Right lung (tissue), 5 donors: Measurements from ENCODE around the gene SNX21. TPM values are rescaled to one million over a fixed set of nuclear protein-coding genes. Genes with fewer than 3 reads are reported as not detected.
"Not testable (repeated sequence)": the region's sequence is repeated elsewhere in the genome, so short reads cannot be mapped to it uniquely, and the experiment has no call there.

Source experiments
- DNase-seq, 2 donors: peaks; one replicate each; pipeline ENCODE4 v3.0.0-alpha.2; 2013
- polyA plus RNA-seq, 5 donors: library from polyadenylated mRNA; unstranded; fragments of 120-200 nt; gene quantifications; one replicate each; pipeline versions ENCODE4 v1.2.1 to v1.2.3, GENCODE V29; 2013; ENCODE audit warnings: inconsistent platforms in 1 of 5, low replicate concordance in 1 of 5; ENCODE audit not compliant: insufficient read length in 5 of 5, insufficient read depth in 1 of 5

The SNX21 gene
- polyA plus RNA-seq, 5 donors = 13.0 to 22.5 (median 17.7) TPM

- DNase-seq = no peak
Measured at GRCh38 chr20:45848421-45848820, 14.8 kb downstream of the SNX21 start.

DNA sequence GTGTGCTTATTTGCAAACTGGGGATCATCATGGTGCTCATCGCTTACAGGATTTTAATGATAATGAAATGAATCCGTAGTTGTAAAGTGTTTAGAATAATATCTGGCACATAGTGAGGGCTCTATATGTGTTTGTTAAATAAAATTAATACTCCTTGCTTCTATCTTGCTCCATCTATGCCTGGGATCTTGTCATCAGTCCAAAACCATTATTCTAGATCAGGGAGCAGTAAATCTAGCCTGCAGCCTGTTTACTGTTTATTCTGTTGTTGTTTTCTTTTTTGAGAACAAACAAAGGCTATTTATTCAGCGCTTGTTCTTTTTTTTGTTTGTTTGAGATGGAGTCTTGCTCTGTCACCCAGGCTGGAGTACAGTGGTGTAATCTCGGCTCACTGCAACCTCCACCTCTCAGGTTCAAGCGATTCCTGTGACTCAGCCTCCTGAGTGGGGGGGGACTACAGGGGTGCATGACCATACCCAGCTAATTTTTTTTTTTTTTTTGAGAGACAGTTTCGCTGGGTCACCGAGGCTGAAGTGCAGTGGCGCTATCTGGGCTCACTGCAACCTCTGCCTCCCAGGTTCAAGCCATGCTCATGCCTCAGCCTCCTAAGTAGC lies 15.5 kb downstream of the SNX21 start:
- DNase-seq = no peak

DNA sequence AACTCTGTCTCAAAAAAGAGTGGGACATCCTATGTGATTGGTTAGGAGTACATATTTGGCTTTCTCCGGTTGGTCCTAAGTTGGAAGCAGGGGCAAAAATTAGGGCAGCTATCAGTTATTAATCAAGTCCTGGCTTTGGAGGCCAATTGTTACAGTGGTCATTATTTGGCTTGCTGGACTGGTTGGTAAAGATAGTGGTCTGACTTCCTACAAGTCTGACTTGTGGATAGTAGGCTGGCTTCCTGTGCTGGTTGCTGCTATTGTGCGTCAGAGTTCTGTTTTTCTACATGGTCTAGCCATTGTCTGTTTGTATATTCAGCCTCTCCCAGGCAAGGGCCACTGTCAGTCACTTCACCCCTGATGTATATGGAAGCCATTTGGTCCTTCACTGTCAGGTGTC lies 16.6 kb downstream of the SNX21 start:
- no peak for DNase-seq

DNA sequence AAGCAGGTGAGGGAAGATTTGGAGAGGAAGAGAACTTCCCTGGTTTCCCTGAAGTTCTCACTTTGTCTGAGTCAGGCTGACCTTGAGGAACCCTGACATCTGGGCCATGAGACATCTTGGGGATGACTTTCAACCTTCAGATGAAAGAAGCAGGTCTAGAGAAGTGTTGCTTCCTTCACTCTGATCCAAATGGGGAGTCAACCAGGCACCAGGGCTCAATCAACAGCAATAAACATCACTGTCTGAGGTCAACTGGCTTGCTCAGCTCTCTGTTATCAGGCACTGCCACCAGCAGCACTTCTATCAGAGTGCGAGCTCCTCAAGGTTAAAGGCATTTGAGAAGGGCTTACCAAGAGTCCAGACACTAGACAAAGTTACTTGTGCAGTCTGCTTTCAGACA lies 17.3 kb downstream of the SNX21 start:
- DNase-seq = no peak

GRCh38 chr20:45851501-45851900 lies 17.9 kb downstream of the SNX21 start:
- DNase-seq = no peak

- no peak for DNase-seq
Measured at GRCh38 chr20:45852326-45852725, 18.7 kb downstream of the SNX21 start.

GRCh38 chr20:45853484-45853883 lies 19.9 kb downstream of the SNX21 start:
- DNase-seq = no peak

DNA sequence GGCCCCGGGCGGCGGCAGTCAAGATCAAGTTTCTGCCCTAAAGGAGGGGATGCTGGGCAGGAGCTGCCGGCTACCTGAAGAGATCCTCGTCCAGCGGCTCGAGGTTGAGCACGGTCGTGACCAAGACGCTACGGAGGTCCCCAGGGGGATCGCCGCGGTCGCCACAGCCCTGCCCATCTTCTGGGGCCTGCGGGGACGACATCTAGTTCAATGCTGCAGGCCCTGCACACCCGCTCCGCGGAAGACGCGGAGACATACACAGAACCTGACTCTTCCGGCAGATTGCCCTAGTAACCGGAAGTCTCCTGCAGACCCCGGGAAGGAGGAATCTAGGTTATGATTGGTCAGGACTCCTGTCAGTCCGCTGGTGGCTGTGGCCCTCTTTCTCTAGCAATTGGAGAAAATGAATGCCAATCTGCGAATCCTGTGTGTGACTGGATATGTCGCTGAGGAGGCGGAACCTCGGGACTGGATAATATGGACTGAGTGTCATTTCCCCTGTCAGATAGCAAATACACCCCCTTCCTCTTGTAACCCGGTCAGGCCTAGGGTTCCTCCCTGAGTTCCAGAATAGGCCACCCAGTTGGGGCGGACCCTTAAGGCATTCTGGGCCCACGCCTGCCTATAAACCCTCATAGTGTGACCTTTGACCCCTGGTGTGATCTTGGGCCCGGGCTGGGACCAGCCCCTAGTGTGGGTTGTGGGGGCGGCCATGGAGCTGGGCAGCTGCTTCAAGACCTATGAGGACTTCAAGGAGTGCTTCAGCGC lies 23.7 kb downstream of the SNX21 start, which contains the start of the genes ACOT8 and ZSWIM3:
ACOT8 (minus strand) TSS at position 279 of the 768 bp plus-strand sequence; CDS start at position 202, 77 bp downstream.
ZSWIM3 (plus strand) TSS at position 501 of the 768 bp plus-strand sequence; CDS start at position 713, 212 bp downstream.
- peak; percentile 100 for DNase-seq

DNA sequence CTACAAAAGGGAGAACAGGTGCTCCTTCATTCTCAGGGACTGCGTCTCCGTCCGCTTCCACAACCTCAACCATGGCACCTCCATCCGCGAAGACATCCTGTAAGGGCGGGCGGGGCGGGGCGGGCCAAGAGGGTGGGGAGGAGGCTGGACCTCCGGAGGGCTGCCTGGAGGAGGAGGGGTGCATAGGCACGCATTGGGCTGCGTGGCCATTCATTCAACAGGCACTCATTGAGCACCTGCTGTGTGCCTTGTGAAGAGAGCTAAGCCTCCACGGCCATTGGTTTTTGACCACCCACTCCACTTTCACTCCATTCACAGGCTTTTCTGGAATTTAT lies 24.2 kb downstream of the SNX21 start:
- no peak for DNase-seq

DNA sequence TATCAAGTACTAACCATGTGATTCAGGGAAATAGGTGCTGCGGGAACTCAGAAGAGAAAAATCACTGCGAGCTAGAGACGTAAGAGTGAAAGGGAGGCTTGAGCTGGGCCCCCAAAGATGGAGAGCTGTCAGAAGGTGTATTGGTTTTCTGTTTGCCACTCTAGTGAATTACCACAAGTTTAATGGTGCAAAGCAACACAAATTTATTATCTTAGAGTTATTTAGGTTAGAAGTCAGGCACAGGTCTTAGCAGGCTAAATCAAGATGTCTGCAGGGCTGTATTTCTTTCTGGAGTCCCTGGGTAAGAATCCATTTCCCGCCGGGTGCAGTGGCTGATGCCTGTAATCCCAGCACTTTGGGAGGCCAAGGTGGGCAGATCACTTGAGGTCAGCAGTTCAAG lies 26.3 kb downstream of the SNX21 start:
- DNase-seq = no peak

GRCh38 chr20:45860560-45861220 lies 27.1 kb downstream of the SNX21 start:
- no peak for DNase-seq

- no peak for DNase-seq
Measured at GRCh38 chr20:45861221-45862075, 27.8 kb downstream of the SNX21 start.

GRCh38 chr20:45863543-45864470 lies 30.2 kb downstream of the SNX21 start:
- no peak for DNase-seq

- no peak for DNase-seq
Measured at GRCh38 chr20:45866454-45866853, 32.9 kb downstream of the SNX21 start.

- no peak for DNase-seq
Measured at GRCh38 chr20:45867136-45867818, 33.7 kb downstream of the SNX21 start.

DNA sequence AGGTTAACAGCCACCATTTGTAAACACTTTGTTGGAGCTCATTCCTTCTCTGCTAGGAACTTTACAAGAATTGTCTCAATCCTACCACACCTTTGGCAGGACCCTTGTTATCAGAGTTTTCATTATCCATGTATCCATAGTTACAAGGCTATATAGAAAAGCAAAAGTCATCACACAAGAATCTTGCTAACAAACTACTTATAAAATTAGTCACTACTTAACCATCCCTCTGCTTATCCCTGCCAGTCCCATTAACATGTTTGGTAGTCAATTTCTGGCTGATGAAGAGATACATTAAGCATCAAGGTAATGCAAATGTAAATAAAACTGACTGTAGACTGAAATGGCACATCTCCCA lies 34.2 kb downstream of the SNX21 start:
- no peak for DNase-seq

DNA sequence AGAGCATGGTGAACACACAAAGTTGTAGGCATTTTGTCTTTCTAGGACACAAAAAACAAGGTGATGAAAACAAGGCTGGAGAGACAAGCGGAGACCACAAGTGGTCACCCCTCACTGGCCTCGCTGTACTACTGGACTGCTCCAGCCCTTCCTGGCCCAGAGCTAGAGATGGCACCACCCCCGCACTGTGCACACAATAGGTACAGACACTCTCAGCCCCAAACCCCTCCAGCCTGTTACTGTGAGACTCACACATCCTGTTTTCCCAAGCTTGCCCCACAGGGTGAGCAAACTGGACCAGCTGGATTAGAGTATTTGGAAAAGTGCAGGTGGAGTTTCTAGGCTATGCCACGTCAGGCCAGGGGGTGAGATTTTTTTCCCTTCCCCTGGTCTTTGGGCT lies 39.0 kb downstream of the SNX21 start:
- DNase-seq = no peak

- no peak for DNase-seq
Measured at GRCh38 chr20:45873409-45874103, 40.0 kb downstream of the SNX21 start.

DNA sequence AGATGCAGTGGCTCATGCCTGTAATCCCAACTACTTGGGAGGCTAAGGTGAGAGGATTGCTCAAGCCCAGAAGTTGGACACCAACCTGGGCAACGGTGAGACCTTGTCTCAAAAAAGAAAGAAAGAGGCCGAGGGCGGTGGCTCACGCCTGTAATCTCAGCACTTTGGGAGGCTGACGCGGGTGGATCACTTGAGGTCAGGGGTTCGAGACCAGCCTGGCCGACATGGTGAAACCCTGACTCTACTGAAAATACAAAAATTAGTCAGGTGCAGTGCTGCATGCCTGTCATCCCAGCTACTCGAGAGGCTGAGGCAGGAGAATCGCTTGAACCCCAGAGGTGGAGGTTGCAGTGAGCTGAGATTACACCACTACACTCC lies 40.5 kb downstream of the SNX21 start:
- DNase-seq = not testable (repeated sequence)

DNA sequence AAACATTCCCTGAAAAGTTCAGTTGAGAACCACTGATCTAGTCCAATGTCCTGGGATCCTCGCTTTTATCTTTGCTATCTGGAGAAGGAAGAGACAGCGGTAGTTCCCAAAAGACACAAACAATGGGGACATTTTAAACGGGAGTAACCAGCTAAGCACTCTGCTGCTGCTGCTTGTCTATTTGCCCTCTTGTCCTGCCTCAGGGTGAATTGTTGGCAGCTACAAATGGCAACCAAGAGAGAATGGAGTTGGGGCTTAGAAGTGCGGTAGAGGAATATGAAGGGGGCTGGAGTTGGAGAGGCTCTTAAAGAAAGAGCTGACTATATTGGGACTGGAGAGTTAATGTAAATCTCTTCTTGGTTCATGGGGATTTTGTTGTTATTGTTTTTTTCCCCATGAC lies 41.0 kb downstream of the SNX21 start:
- no peak for DNase-seq
